Thyroid gland (tissue), 4 donors: ENCODE data around the gene C11orf58. TPM values are rescaled to one million over a fixed set of nuclear protein-coding genes. Genes with fewer than 3 reads are reported as not detected.

Experiments
- DNase-seq, 2 donors: peaks; one replicate each; pipeline ENCODE4 v3.0.0-alpha.2; 2019
- H3K27ac ChIP-seq, 3 donors: fragments of 200-600 bp; sonication (generic); 1 replicate in 2 of 3; 2 replicates in 1 of 3; pipeline ENCODE4 v1.5.1; 2016 to 2019; ENCODE audit warnings: mild to moderate bottlenecking in 1 of 3, moderate library complexity in 1 of 3
- H3K27me3 ChIP-seq: fragments of 200-600 bp; sonication (generic); one replicate; pipeline ENCODE4 v1.5.1; 2019
- H3K36me3 ChIP-seq, 2 donors: fragments of 200-600 bp; sonication (generic); one replicate each; pipeline ENCODE4 v1.5.1; 2016 to 2019
- H3K4me1 ChIP-seq, 2 donors: fragments of 200-600 bp; sonication (generic); one replicate each; pipeline ENCODE4 v1.5.1; 2017 to 2019
- H3K4me3 ChIP-seq, 3 donors: fragments of 200-600 bp; sonication (generic); replicated peaks in 1 of 3; 1 replicate in 2 of 3; 2 replicates in 1 of 3; pipeline ENCODE4 v1.5.1; 2016; ENCODE audit warnings: mild to moderate bottlenecking in 1 of 3
- H3K9me3 ChIP-seq: fragments of 200-600 bp; sonication (generic); one replicate; pipeline ENCODE4 v1.5.1; 2017
- POLR2A ChIP-seq, 2 donors: fragments of 450-650 bp; IDR thresholded peaks; one replicate each; pipeline ENCODE4 v1.6.1; 2017; ENCODE audit warnings: antibody characterized with exemption in 2 of 2, mild to moderate bottlenecking in 2 of 2, moderate library complexity in 1 of 2
- WGBS, 2 donors: methylation state at CpG; one replicate each; pipeline ENCODE4 v1.1.5; 2017; 5-methylcytosine and 5-hydroxymethylcytosine counted together
- intact Hi-C: fragments of 100-400 bp; cut with DNase I; formaldehyde crosslinking; loops from one replicate; pipeline ENCODE4 v1.15.1; 2023
- total RNA-seq, 4 donors: library from RNA; depleted of rRNA; stranded (reverse); fragments of >200 nt; gene quantifications; one replicate each; pipeline ENCODE4 v1.2.3, GENCODE V29; 2016
- TF ChIP-seq, protein P1 (sequence below), 6 experiments: fragments of 200-600 bp in 3 of 6; fragments of 450-650 bp in 3 of 6; sonication (generic) in 3 of 6; IDR thresholded peaks; one replicate each; pipeline ENCODE4 v1.5.1; 2016 to 2019; ENCODE audit warnings: antibody characterized with exemption in 6 of 6, mild to moderate bottlenecking in 2 of 6, inconsistent platforms in 1 of 6, moderate library complexity in 1 of 6

The C11orf58 gene
- total RNA-seq, 4 donors from 2014 or later = 190 to 280 (median 195) TPM

DNA sequence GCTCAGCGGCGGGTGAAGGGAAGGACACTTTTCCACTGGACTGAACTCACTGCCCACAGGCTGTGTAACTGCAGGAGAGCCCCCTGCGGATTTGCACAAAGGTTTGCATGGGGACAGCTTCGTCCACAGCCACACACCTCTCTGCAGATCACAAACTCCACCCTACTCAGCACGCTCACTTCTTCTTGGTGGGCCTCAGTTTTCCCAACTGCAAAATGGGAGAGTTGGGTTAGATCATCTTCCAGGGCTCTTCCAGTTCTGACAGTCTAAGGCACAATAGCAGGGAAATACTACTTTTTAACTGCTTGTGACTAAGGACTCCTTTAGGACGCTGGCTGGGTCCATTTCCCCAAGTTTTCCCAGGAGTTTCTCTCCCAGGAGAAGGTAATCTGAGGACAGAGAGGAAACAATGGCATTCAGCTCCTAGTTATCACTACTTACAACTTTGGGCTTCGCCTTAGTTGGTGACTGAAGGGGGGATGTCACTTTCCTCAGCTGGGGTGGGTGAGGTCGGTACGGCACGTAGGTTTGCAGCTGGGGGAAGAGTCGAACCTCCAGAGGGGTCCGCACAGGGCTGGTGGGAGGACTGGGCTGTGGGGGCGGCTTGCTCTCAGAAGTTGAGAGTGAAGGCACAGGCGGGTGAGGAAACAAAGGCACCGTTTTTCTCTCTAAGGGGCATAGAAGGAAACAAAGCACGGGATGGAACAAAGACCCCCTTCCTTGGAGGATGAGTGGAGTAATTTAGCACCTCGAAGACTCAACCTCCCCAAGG lies 55.8 kb downstream of the C11orf58 start:
- DNase-seq = no peak
- H3K27me3 ChIP-seq = no peaks in the 10 kb centered on the region
- TF ChIP-seq POLR2A (IDR thresholded peaks at IDR 0.05) = no peak
- TF ChIP-seq, protein P1, sequence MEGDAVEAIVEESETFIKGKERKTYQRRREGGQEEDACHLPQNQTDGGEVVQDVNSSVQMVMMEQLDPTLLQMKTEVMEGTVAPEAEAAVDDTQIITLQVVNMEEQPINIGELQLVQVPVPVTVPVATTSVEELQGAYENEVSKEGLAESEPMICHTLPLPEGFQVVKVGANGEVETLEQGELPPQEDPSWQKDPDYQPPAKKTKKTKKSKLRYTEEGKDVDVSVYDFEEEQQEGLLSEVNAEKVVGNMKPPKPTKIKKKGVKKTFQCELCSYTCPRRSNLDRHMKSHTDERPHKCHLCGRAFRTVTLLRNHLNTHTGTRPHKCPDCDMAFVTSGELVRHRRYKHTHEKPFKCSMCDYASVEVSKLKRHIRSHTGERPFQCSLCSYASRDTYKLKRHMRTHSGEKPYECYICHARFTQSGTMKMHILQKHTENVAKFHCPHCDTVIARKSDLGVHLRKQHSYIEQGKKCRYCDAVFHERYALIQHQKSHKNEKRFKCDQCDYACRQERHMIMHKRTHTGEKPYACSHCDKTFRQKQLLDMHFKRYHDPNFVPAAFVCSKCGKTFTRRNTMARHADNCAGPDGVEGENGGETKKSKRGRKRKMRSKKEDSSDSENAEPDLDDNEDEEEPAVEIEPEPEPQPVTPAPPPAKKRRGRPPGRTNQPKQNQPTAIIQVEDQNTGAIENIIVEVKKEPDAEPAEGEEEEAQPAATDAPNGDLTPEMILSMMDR (IDR thresholded peaks at IDR 0.05) = no peak
- no peaks in the 10 kb centered on the region for H3K36me3 ChIP-seq
- peaks cover 32 to 46% of the 10 kb centered on the region in 2 donors for H3K4me1 ChIP-seq
- no peak overlapping the region for H3K4me3 ChIP-seq
- H3K9me3 ChIP-seq = no peaks in the 10 kb centered on the region
- intact Hi-C loops = no loop called here
- H3K27ac ChIP-seq = peak overlapping the region in 1 of 3 donors; percentile 87
- WGBS, 2 donors = 89 to 90% methylated on average over 17 of the region's 17 CpGs

DNA sequence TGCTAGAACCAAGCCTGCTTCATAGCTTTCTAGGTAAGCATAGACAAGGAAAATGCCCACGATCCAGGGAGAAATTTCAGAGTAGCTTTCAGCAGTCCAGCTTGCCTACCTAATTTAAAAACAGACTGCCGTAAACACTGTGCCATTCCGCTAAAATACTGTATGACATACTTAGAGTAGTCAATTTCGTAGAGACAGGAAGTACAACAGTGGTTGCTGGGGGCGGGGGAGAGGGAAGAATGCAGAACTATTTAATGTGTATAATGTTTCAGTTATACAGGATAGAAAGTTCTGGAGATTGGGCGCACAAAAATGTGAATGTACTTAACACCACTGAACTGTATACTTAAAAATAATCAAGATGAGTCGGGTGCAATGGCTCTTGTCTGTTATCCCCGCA lies 56.7 kb downstream of the C11orf58 start:
- no peaks in the 10 kb centered on the region for H3K9me3 ChIP-seq
- no peak for DNase-seq
- 84 to 92% methylated on average over 8 of the region's 8 CpGs for WGBS, 2 donors
- TF ChIP-seq, protein P1 (IDR thresholded peaks at IDR 0.05) = no peak
- H3K27me3 ChIP-seq = no peaks in the 10 kb centered on the region
- intact Hi-C loops = no loop called here
- H3K36me3 ChIP-seq = no peaks in the 10 kb centered on the region
- no peak overlapping the region for H3K27ac ChIP-seq
- peaks cover 23 to 37% of the 10 kb centered on the region in 2 donors for H3K4me1 ChIP-seq
- H3K4me3 ChIP-seq = no peak overlapping the region

DNA sequence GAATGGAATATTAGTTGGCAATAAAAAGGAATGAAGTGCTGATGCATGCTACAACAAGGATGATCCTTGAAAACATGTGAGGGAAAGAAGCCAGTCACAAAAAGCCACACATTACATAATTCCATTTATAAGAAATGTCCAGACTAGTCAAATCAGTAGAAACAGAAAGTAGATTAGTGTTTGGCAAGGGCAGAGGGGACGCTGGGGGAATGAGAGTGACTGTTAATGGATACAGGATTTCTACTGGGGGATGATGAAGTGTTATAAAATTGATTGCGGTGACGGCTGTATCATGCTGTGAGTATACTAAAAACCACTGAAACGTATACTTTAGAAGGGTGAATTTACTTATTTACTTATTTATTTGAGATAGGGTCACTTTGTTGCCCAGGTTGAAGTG lies 57.9 kb downstream of the C11orf58 start:
- peaks cover 11 to 26% of the 10 kb centered on the region in 2 donors for H3K4me1 ChIP-seq
- TF ChIP-seq, protein P1 (IDR thresholded peaks at IDR 0.05) = no peak
- TF ChIP-seq POLR2A (IDR thresholded peaks at IDR 0.05) = no peak
- H3K27ac ChIP-seq = no peak overlapping the region
- intact Hi-C loops = no loop called here
- no peaks in the 10 kb centered on the region for H3K9me3 ChIP-seq
- H3K27me3 ChIP-seq = no peaks in the 10 kb centered on the region
- DNase-seq = no peak
- H3K36me3 ChIP-seq = no peaks in the 10 kb centered on the region
- H3K4me3 ChIP-seq = no peak overlapping the region
- WGBS, 2 donors = 90 to 93% methylated on average over 4 of the region's 4 CpGs

DNA sequence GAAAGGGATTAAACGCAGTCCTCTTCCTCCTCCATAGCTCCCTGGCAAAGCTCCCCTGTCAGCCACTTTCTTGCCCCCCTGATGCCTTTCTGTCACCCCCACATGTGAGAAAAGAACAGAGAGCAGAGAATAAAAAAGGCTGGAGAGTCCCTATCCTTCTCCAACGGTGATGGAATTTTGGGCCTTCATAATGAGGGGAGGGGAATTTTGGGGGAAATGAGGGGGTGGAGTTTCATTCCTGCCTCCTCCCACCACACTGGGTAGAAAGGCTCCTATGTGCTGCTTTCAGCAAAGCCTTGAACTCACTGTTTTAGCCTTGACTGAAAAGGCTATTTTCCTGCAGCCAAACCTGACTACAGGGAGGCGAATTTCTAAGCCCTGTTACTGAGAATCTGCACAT lies 59.3 kb downstream of the C11orf58 start:
- TF ChIP-seq POLR2A (IDR thresholded peaks at IDR 0.05) = no peak
- TF ChIP-seq, protein P1 (IDR thresholded peaks at IDR 0.05) = no peak
- 71 to 77% methylated on average over 3 of the region's 3 CpGs for WGBS, 2 donors

DNA sequence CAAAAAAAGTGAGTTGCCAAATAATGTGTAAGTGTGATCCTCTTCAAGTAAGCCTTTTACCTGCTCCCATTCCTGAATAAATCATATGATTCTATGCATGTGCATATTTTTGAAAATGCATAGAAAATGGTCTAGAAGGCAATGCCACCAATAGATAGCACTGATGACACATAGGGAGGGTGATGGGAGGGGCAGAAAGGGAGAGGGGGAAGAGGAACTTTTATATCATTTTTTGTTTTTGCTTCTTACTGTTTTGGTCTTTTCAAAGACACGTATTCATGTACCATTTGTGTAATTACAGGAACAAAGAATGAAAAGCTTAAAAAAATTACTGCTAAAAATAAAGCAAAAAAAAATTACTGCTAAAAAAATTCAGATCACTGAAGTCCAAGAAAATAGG lies 60.8 kb downstream of the C11orf58 start:
- TF ChIP-seq, protein P1 (IDR thresholded peaks at IDR 0.05) = no peak
- TF ChIP-seq POLR2A (IDR thresholded peaks at IDR 0.05) = no peak
- DNase-seq = no peak

More for the DNA sequence above, 59.3 kb downstream of the C11orf58 start:
- DNase-seq = no peak
- H3K36me3 ChIP-seq = no peaks in the 10 kb centered on the region
- peaks cover 0 to 12% of the 10 kb centered on the region in 2 donors for H3K4me1 ChIP-seq
- intact Hi-C loops = no loop called here
- no peaks in the 10 kb centered on the region for H3K27me3 ChIP-seq
- H3K27ac ChIP-seq = no peak overlapping the region
- H3K9me3 ChIP-seq = no peaks in the 10 kb centered on the region
- no peak overlapping the region for H3K4me3 ChIP-seq

More for the DNA sequence above, 60.8 kb downstream of the C11orf58 start:
- 88 to 95% methylated on average over 1 of the region's 1 CpG for WGBS, 2 donors
- H3K27me3 ChIP-seq = no peaks in the 10 kb centered on the region
- intact Hi-C loops = no loop called here
- no peaks in the 10 kb centered on the region for H3K9me3 ChIP-seq
- H3K36me3 ChIP-seq = no peaks in the 10 kb centered on the region
- peaks cover 3 to 7% of the 10 kb centered on the region in 2 donors for H3K4me1 ChIP-seq
- no peak overlapping the region for H3K4me3 ChIP-seq
- no peak overlapping the region for H3K27ac ChIP-seq
